GM19351 (cell line): ENCODE data around the gene NAA20.
A peak's percentile ranks its signal among the peaks of the same experiment; 100 is the strongest.

Source experiments
- ATAC-seq: cut with Tn5 transposase; IDR thresholded peaks from one replicate; pipeline ENCODE4 v1.9.1; 2021; ENCODE audit warnings: mild to moderate bottlenecking, moderate library complexity; ENCODE audit not compliant: unreplicated experiment

The NAA20 gene

GRCh38 chr20:20018366-20018765 lies 1.2 kb downstream of the NAA20 start:
- no peak for ATAC-seq

GRCh38 chr20:20019123-20019522 lies 2.0 kb downstream of the NAA20 start:
- no peak for ATAC-seq

- ATAC-seq, result no peak
These were observed 3.7 kb downstream of the NAA20 start for GRCh38 chr20:20020908-20021307.

GRCh38 chr20:20021835-20022234 lies 4.7 kb downstream of the NAA20 start:
- no peak for ATAC-seq

GRCh38 chr20:20022498-20022897 lies 5.3 kb downstream of the NAA20 start:
- peak; percentile 60 for ATAC-seq

GRCh38 chr20:20023395-20023794 lies 6.2 kb downstream of the NAA20 start:
- ATAC-seq, result no peak

GRCh38 chr20:20024942-20025341 lies 7.8 kb downstream of the NAA20 start:
- no peak for ATAC-seq

GRCh38 chr20:20027284-20027683 lies 10.1 kb downstream of the NAA20 start:
- ATAC-seq, result no peak

- no peak for ATAC-seq
These were observed 14.6 kb downstream of the NAA20 start for GRCh38 chr20:20031790-20032189.

- no peak for ATAC-seq
These were observed 17.3 kb downstream of the NAA20 start for GRCh38 chr20:20034486-20034885.

- no peak for ATAC-seq
These were observed 19.6 kb downstream of the NAA20 start for GRCh38 chr20:20036756-20037155.

- ATAC-seq, result no peak
These were observed 20.8 kb downstream of the NAA20 start for GRCh38 chr20:20037960-20038359.

- no peak for ATAC-seq
These were observed 21.4 kb downstream of the NAA20 start for GRCh38 chr20:20038586-20038985.

GRCh38 chr20:20039752-20040387 lies 22.7 kb downstream of the NAA20 start:
- no peak for ATAC-seq

- no peak for ATAC-seq
These were observed 34.6 kb downstream of the NAA20 start for GRCh38 chr20:20051767-20052073.

- ATAC-seq, result peak; percentile 89
These were observed 35.2 kb downstream of the NAA20 start, which contains the start of the genes CFAP61 and CRNKL1 for GRCh38 chr20:20052074-20052970. CFAP61 (plus strand) TSS chr20:20052532; CDS start chr20:20056654, 4,122 bp downstream. CRNKL1 (minus strand) TSS chr20:20052466; CDS start chr20:20052342, 124 bp downstream.

GRCh38 chr20:20060234-20060998 lies 43.3 kb downstream of the NAA20 start:
- no peak for ATAC-seq

- no peak for ATAC-seq
These were observed 47.0 kb downstream of the NAA20 start for GRCh38 chr20:20063941-20064702.

- ATAC-seq, result no peak
These were observed 48.2 kb downstream of the NAA20 start for GRCh38 chr20:20065361-20065760.

GRCh38 chr20:20070871-20071726 lies 53.9 kb downstream of the NAA20 start:
- ATAC-seq, result no peak
